Body of pancreas (tissue), 4 donors: ENCODE measurements around the gene SLC27A3. TPM values are rescaled to one million over a fixed set of nuclear protein-coding genes. Genes with fewer than 3 reads are reported as not detected.

Experiments
- ATAC-seq: fragments of 150-250 bp; one replicate; pipeline ENCODE4 v1.9.1; 2016
- DNase-seq, 4 donors: peaks; one replicate each; pipeline ENCODE4 v3.0.0-alpha.2; 2019
- H3K27ac ChIP-seq, 4 donors: fragments of 200-600 bp; sonication (generic); 1 replicate in 3 of 4; 2 replicates in 1 of 4; pipeline versions ENCODE4 v1.5.1 to v1.6.1; 2016 to 2019; ENCODE audit warnings: mild to moderate bottlenecking in 1 of 4, mixed read lengths in 1 of 4, moderate library complexity in 1 of 4
- H3K27me3 ChIP-seq, 2 donors: fragments of 200-600 bp; sonication (generic); one replicate each; pipeline ENCODE4 v1.6.0; 2016; ENCODE audit warnings: mild to moderate bottlenecking in 1 of 2
- H3K36me3 ChIP-seq, 2 donors: fragments of 200-600 bp; sonication (generic); replicated peaks in 1 of 2; 2 replicates each; pipeline ENCODE4 v1.5.1; 2016; ENCODE audit warnings: low read depth in 2 of 2; ENCODE audit not compliant: insufficient read depth in 1 of 2
- H3K4me1 ChIP-seq: fragments of 200-600 bp; sonication (generic); one replicate; pipeline ENCODE4 v1.6.0; 2016
- H3K4me3 ChIP-seq, 2 donors: fragments of 200-600 bp; sonication (generic); 1 replicate in 1 of 2; 2 replicates in 1 of 2; pipeline ENCODE4 v1.5.1; 2016 to 2019
- H3K9me3 ChIP-seq, 3 donors: fragments of 200-600 bp; sonication (generic); 1 replicate in 2 of 3; 2 replicates in 1 of 3; pipeline ENCODE4 v1.5.1; 2016
- POLR2A ChIP-seq, 3 donors: fragments of 450-650 bp; IDR thresholded peaks; one replicate each; pipeline ENCODE4 v1.6.1; 2016; ENCODE audit warnings: antibody characterized with exemption in 3 of 3, mild to moderate bottlenecking in 2 of 3
- WGBS, 2 donors: methylation state at CpG; one replicate each; pipeline ENCODE4 v1.1.5; 2017; 5-methylcytosine and 5-hydroxymethylcytosine counted together
- intact Hi-C: fragments of 100-400 bp; cut with DNase I; formaldehyde crosslinking; loops from one replicate; pipeline ENCODE4 v1.15.1; 2023
- small RNA-seq: library from RNA; depleted of rRNA; stranded (forward); fragments of <200 nt; gene quantifications from one replicate; pipeline ENCODE3, GENCODE V24; 2016
- total RNA-seq, 2 donors: library from RNA; depleted of rRNA; stranded (reverse); fragments of >200 nt; gene quantifications; one replicate each; pipeline ENCODE4 v1.1.0, GENCODE V29; 2016
- TF ChIP-seq, protein P1 (sequence below), 7 experiments: fragments of 450-650 bp in 4 of 7; fragments of 200-600 bp in 3 of 7; sonication (generic) in 3 of 7; IDR thresholded peaks; one replicate each; pipeline ENCODE4 v1.5.1; 2016 to 2019; ENCODE audit warnings: antibody characterized with exemption in 7 of 7

Gene SLC27A3
- total RNA-seq, 2 donors from 2014 or later = 15.0 to 21.1 TPM

DNA sequence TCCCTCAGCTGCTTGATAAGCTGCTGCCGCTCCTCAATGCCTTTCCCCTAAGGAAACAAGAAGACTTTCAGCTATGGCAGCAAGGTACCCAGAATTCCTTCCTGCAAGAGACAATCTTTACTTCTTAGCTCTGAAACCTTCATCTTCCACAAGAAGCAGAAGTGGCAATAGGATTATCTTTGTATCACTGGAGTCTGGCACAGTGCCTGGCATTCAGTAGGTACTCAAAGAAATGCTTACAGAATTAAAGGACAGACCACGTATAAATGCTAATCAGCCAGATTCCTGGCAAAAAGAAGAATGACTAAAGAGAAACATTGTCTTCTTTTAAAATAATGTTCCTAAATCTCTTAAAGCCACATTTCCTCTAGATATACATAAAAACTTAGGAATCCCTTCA, 43.7 kb downstream of the SLC27A3 start:
- Histone ChIP-seq H3K27ac (no peak overlapping the region), H3K27me3 (no peaks in the 10 kb centered on the region), H3K4me1 (no peaks in the 10 kb centered on the region), H3K36me3 (peaks cover 17 to 24% of the 10 kb centered on the region in 2 donors), H3K9me3 (no peaks in the 10 kb centered on the region), H3K4me3 (no peak overlapping the region)
- intact Hi-C loops = no loop called here
- WGBS, 2 donors = 79 to 83% methylated on average over 2 of the region's 2 CpGs
- ATAC-seq (no peak), DNase-seq (no peak)
- no peak for TF ChIP-seq POLR2A (IDR thresholded peaks at IDR 0.05)
- TF ChIP-seq, protein P1, sequence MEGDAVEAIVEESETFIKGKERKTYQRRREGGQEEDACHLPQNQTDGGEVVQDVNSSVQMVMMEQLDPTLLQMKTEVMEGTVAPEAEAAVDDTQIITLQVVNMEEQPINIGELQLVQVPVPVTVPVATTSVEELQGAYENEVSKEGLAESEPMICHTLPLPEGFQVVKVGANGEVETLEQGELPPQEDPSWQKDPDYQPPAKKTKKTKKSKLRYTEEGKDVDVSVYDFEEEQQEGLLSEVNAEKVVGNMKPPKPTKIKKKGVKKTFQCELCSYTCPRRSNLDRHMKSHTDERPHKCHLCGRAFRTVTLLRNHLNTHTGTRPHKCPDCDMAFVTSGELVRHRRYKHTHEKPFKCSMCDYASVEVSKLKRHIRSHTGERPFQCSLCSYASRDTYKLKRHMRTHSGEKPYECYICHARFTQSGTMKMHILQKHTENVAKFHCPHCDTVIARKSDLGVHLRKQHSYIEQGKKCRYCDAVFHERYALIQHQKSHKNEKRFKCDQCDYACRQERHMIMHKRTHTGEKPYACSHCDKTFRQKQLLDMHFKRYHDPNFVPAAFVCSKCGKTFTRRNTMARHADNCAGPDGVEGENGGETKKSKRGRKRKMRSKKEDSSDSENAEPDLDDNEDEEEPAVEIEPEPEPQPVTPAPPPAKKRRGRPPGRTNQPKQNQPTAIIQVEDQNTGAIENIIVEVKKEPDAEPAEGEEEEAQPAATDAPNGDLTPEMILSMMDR (IDR thresholded peaks at IDR 0.05) = no peak

DNA sequence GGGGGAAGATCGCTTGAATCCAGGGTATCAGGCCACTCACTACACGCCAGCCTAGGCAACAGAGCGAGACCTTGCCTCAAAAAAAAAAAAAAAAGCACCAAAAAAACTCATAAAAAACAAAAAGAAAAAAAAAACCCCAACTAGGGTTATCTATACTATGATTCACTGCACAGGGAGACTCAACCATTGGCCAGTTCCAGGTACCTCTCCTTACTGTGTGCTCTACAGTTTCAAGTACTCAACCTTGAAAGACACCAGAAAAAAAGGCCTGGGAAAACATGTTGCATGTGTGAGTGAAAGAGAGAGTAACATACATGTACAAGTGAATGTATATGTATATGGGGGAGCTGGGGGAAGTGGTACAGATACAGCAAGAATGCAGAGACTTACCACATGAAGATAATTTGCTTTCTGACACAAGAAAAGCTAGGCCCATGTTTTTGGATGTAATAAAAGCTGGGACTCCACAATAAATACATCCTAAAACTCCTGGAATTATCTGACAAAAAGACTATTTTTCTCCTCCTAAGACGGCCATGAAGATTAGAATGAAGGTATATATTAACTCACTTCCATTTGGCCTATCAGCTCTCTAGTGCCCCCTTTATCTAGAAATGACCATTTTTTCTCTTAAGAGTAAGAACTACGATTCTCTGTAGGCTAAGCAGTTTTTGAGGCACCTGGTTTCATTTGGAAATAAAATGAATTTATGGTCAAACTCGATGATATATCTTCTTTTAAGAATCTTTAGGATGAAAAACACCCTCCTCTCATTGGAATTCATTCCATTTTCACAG, 52.2 kb downstream of the SLC27A3 start:
- WGBS, 2 donors = 79 to 80% methylated on average over 6 of the region's 6 CpGs
- intact Hi-C loops = no loop called here

More for the DNA sequence above, 52.2 kb downstream of the SLC27A3 start:
- TF ChIP-seq POLR2A (IDR thresholded peaks at IDR 0.05) = no peak
- TF ChIP-seq, protein P1 (IDR thresholded peaks at IDR 0.05) = no peak
- Histone ChIP-seq H3K36me3 (peaks cover 0 to 6% of the 10 kb centered on the region in 2 donors), H3K4me1 (no peaks in the 10 kb centered on the region), H3K27ac (no peak overlapping the region), H3K4me3 (no peak overlapping the region), H3K9me3 (no peaks in the 10 kb centered on the region), H3K27me3 (no peaks in the 10 kb centered on the region)
- ATAC-seq (no peak), DNase-seq (no peak)

Small RNA genes within 50 kb of the gene (small RNA-seq; reads per million reads assigned to genes)
- not detected for gene RF00019

Other genes with a start within 250 kb of the SLC27A3 start
- gene S100A6, start 239.4 kb upstream of the SLC27A3 start, total RNA-seq = 10 to 100 TPM; 54.7 to 58.9 TPM
- not detected for gene S100A5, start 234.5 kb upstream of the SLC27A3 start, total RNA-seq
- gene S100A4, start 229.6 kb upstream of the SLC27A3 start, total RNA-seq = 10 to 100 TPM; 49.5 to 81.7 TPM
- gene S100A3, start 226.1 kb upstream of the SLC27A3 start, total RNA-seq = not detected
- gene S100A2, start 209.6 kb upstream of the SLC27A3 start, total RNA-seq = not detected
- 10 to 100 TPM; 20.1 to 42.5 TPM for gene S100A16, start 162.3 kb upstream of the SLC27A3 start, total RNA-seq
- 10 to 100 TPM; 12.2 to 30.4 TPM for gene S100A14, start 159.1 kb upstream of the SLC27A3 start, total RNA-seq
- 10 to 100 TPM; 65.3 to 88.7 TPM for gene S100A13, start 147.9 kb upstream of the SLC27A3 start, total RNA-seq
- 10 to 100 TPM in 1 of 2 donors, 1 to 10 TPM in 1; 7.3 to 57.0 TPM for gene S100A1, start 147.0 kb upstream of the SLC27A3 start, total RNA-seq
- 10 to 100 TPM; 62.3 to 68.0 TPM for gene CHTOP, start 141.3 kb upstream of the SLC27A3 start, total RNA-seq
- gene SNAPIN, start 116.7 kb upstream of the SLC27A3 start, total RNA-seq = 10 to 100 TPM; 21.8 to 23.7 TPM
- 10 to 100 TPM; 57.7 to 59.1 TPM for gene ILF2, start 104.4 kb upstream of the SLC27A3 start, total RNA-seq
- 10 to 100 TPM; 11.7 to 16.5 TPM for gene NPR1, start 96.7 kb upstream of the SLC27A3 start, total RNA-seq
- gene INTS3, start 47.4 kb upstream of the SLC27A3 start, total RNA-seq = 10 to 100 TPM; 25.4 to 33.3 TPM
- 10 to 100 TPM in 1 of 2 donors, 1 to 10 TPM in 1; 7.8 to 12.5 TPM for gene GATAD2B, start 147.6 kb downstream of the SLC27A3 start, total RNA-seq
- gene DENND4B, start 171.3 kb downstream of the SLC27A3 start, total RNA-seq = 10 to 100 TPM; 33.2 to 54.7 TPM
- 10 to 100 TPM; 15.2 to 15.8 TPM for gene CRTC2, start 183.2 kb downstream of the SLC27A3 start, total RNA-seq
- gene SLC39A1, start 188.1 kb downstream of the SLC27A3 start, total RNA-seq = 10 to 100 TPM; 30.7 to 35.5 TPM
- gene CREB3L4, start 192.5 kb downstream of the SLC27A3 start, total RNA-seq = 10 to 100 TPM in 1 of 2 donors, under 1 TPM in 1; 0.66 to 14.0 TPM
- 100 to 1,000 TPM; 151 to 177 TPM for gene JTB, start 202.3 kb downstream of the SLC27A3 start, total RNA-seq
- 10 to 100 TPM; 16.2 to 29.6 TPM for gene RAB13, start 210.9 kb downstream of the SLC27A3 start, total RNA-seq
- 100 to 1,000 TPM; 538 to 734 TPM for gene RPS27, start 215.4 kb downstream of the SLC27A3 start, total RNA-seq